Smooth muscle cell (in vitro differentiated cells): Measurements from ENCODE around the gene TSPAN6. TPM values are rescaled to one million over a fixed set of nuclear protein-coding genes. Genes with fewer than 3 reads are reported as not detected.

Source experiments
- DNase-seq: peaks from one replicate; lab custom pipeline; 2025; ENCODE audit not compliant: unreplicated experiment; lab: John Stamatoyannopoulos, UW
- H2AFZ ChIP-seq: fragments of 200-600 bp; sonication (generic); 2 replicates; pipeline ENCODE4 v1.6.0; 2016; ENCODE audit warnings: antibody characterized with exemption, low read depth, mild to moderate bottlenecking
- H3F3A ChIP-seq: fragments of 200-600 bp; sonication (generic); 2 replicates; pipeline ENCODE4 v1.6.0; 2017; ENCODE audit warnings: antibody characterized with exemption, low read depth
- H3K27ac ChIP-seq: fragments of 200-600 bp; sonication (generic); 2 replicates; pipeline ENCODE4 v1.5.1; 2016; ENCODE audit warnings: low read depth, mild to moderate bottlenecking
- H3K27me3 ChIP-seq: fragments of 200-600 bp; sonication (generic); 2 replicates; pipeline ENCODE4 v1.6.1; 2016; ENCODE audit warnings: low read depth, mild to moderate bottlenecking
- H3K36me3 ChIP-seq: fragments of 200-600 bp; sonication (generic); 2 replicates; pipeline ENCODE4 v1.5.1; 2016; ENCODE audit warnings: low read depth
- H3K4me1 ChIP-seq: fragments of 200-600 bp; sonication (generic); 2 replicates; pipeline ENCODE4 v1.5.1; 2016; ENCODE audit warnings: low read depth
- H3K4me2 ChIP-seq: fragments of 200-600 bp; sonication (generic); 2 replicates; pipeline ENCODE4 v1.6.0; 2016; ENCODE audit warnings: mild to moderate bottlenecking
- H3K4me3 ChIP-seq: fragments of 200-600 bp; sonication (generic); 2 replicates; pipeline ENCODE4 v1.5.1; 2016; ENCODE audit warnings: mild to moderate bottlenecking
- H3K79me2 ChIP-seq: fragments of 200-600 bp; sonication (generic); 2 replicates; pipeline ENCODE4 v1.6.0; 2016; ENCODE audit warnings: low read depth, mild to moderate bottlenecking
- H3K9ac ChIP-seq: fragments of 200-600 bp; sonication (generic); 2 replicates; pipeline ENCODE4 v1.6.0; 2016; ENCODE audit warnings: low read depth
- H3K9me3 ChIP-seq: fragments of 200-600 bp; sonication (generic); replicated peaks from 2 replicates; pipeline ENCODE4 v1.5.1; 2016; ENCODE audit warnings: low read depth
- H4K20me1 ChIP-seq: fragments of 200-600 bp; sonication (generic); 2 replicates; pipeline ENCODE4 v1.6.0; 2016; ENCODE audit warnings: low read depth
- WGBS: methylation state at CpG from one replicate; pipeline ENCODE4 v1.1.7; 2016; ENCODE audit warnings: low lambda C conversion rate; 5-methylcytosine and 5-hydroxymethylcytosine counted together
- polyA plus RNA-seq: library from polyadenylated mRNA; unstranded; fragments of >200 nt; fragmentation: Nextera tagmentation; extraction: Ambion mirVana; gene quantifications from 2 replicates; pipeline ENCODE4 v1.2.1, GENCODE V29; 2016
- total RNA-seq: library from RNA; depleted of rRNA; stranded (reverse); fragments of >200 nt; gene quantifications from 2 replicates; pipeline ENCODE4 v1.2.3, GENCODE V29; 2014
- TF ChIP-seq, protein P1 (sequence below): fragments of 200-600 bp; sonication (generic); IDR thresholded peaks from 2 replicates; pipeline ENCODE4 v1.5.1; 2017; ENCODE audit warnings: borderline replicate concordance, mild to moderate bottlenecking, antibody characterized with exemption; ENCODE audit not compliant: insufficient read depth, poor library complexity, severe bottlenecking

Gene TSPAN6
- total and polyA plus RNA-seq, 2 experiments from 2014 or later = 78.6 to 86.4 TPM

DNA sequence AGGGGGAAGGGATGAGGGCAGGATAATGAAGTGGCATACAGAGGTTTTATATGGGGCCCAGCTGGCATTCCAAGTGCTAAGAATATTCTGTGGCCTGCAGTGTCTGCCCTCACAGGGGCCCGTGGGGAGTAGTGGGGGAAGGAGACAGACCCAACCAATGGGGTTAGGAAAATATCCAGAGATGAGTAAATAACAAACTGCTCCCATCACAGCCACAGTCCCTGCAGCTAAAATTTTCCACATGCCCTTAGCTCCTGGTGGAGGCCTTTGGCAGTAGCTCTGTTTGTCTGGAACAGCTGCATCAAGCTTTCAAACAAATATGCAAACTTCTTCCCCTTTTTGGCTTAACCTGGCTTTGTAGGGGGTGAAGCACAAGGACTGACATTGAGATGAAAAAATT, 10.5 kb upstream of the TSPAN6 start:
- H3K4me2 ChIP-seq = peak overlapping the region; percentile 80
- H3K79me2 ChIP-seq = peaks cover 16% of the 10 kb centered on the region
- H3K27ac ChIP-seq = peak overlapping the region; percentile 94
- no peaks in the 10 kb centered on the region for H4K20me1 ChIP-seq
- H3K9ac ChIP-seq = peak overlapping the region; percentile 82
- WGBS = 9% methylated on average over 1 of the region's 1 CpG
- H3K27me3 ChIP-seq = no peaks in the 10 kb centered on the region
- H3F3A ChIP-seq = no peaks in the 10 kb centered on the region
- H3K4me3 ChIP-seq = no peak overlapping the region
- TF ChIP-seq, protein P1, sequence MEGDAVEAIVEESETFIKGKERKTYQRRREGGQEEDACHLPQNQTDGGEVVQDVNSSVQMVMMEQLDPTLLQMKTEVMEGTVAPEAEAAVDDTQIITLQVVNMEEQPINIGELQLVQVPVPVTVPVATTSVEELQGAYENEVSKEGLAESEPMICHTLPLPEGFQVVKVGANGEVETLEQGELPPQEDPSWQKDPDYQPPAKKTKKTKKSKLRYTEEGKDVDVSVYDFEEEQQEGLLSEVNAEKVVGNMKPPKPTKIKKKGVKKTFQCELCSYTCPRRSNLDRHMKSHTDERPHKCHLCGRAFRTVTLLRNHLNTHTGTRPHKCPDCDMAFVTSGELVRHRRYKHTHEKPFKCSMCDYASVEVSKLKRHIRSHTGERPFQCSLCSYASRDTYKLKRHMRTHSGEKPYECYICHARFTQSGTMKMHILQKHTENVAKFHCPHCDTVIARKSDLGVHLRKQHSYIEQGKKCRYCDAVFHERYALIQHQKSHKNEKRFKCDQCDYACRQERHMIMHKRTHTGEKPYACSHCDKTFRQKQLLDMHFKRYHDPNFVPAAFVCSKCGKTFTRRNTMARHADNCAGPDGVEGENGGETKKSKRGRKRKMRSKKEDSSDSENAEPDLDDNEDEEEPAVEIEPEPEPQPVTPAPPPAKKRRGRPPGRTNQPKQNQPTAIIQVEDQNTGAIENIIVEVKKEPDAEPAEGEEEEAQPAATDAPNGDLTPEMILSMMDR = no peak
- no peaks in the 10 kb centered on the region for H3K36me3 ChIP-seq
- no peak overlapping the region for H2AFZ ChIP-seq
- peak; percentile 4 for DNase-seq
- no peaks in the 10 kb centered on the region for H3K9me3 ChIP-seq
- peaks cover 11% of the 10 kb centered on the region for H3K4me1 ChIP-seq

DNA sequence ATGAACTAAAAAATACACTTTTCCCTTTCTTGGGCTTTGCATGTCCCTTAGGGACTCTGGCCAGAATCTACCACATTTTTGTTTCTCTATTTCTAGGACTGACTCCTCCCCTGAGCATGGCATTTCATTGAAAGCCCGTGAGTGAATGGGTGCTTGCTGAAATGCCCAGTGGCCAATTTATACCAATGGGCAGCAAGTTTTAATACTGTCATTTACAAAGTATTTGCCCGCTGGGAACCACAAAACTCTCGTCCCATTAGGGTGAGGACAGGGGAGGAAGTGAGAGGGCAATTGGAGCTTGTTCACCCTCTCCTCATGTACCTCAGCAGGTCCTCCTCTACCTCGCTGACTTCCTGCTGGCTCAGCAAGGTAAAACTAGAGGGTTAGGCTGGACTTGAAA, 8.5 kb upstream of the TSPAN6 start:
- Histone ChIP-seq H3K4me1 (peaks cover 10% of the 10 kb centered on the region), H3K9me3 (no peaks in the 10 kb centered on the region), H4K20me1 (no peaks in the 10 kb centered on the region), H3K4me2 (peak overlapping the region; percentile 80), H3K79me2 (peaks cover 16% of the 10 kb centered on the region), H2AFZ (no peak overlapping the region), H3K36me3 (no peaks in the 10 kb centered on the region), H3K27me3 (no peaks in the 10 kb centered on the region), H3K9ac (peak overlapping the region; percentile 85), H3F3A (no peaks in the 10 kb centered on the region), H3K27ac (peak overlapping the region; percentile 94), H3K4me3 (peak overlapping the region; percentile 51)
- WGBS = 52% methylated on average over 4 of the region's 4 CpGs
- DNase-seq = no peak
- TF ChIP-seq, protein P1 = no peak

DNA sequence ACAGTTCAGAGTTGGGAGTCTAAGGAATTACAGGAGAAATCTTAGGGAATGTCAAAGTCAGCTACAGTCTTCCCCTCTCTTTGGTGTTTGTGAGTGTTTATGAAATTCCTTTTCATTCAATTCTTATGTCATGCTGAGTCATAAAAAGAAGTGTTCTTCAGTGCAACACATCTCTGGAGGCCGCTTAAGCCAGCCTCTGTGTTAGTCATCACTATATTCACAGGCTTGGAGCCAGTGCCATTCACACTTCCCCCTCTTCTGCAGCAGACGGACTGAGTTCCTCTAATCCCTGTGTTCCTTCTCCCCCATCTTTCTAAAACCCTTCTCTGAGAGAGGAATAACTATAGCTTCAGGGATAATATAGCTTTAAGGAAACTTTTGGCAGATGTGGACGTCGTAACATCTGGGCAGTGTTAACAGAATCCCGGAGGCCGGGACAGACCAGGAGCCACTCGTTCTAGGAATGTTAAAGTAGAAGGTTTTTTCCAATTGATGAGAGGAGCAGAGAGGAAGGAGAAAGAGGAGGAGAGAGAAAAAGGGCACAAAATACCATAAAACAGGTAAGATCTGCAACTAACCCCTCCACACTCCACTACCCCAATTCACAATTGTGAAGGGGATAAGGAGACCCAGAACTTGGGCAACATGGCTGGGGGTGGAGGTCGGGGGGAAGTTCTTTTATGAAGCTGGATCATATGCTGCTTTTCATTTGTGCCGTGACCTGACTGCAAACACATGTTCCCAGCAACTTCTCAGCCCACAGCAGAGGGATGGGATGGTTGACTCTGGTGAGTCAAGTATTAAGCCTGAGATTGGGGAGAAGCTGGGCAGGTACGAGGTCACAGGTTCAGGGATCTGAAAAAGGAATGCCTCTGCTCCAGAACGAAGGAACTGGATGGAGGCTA, 7.6 kb upstream of the TSPAN6 start, which contains the start of gene SRPX2:
SRPX2 (plus strand) TSS at position 244 of the 905 bp plus-strand sequence. CDS start 2,124 bp downstream, outside the sequence.
- peak; percentile 0 for DNase-seq
- TF ChIP-seq, protein P1 = no peak
- Histone ChIP-seq H3K4me2 (peak within 1 kb of the TSS; percentile 80), H2AFZ (no peak within 1 kb of the TSS), H3K27me3 (no peaks in the 10 kb centered on the region), H3K36me3 (no peaks in the 10 kb centered on the region), H3K4me1 (peaks cover under 1% of the 10 kb centered on the region), H3K4me3 (peak within 1 kb of the TSS; percentile 51), H3K79me2 (peaks cover 16% of the 10 kb centered on the region), H3K9me3 (no peaks in the 10 kb centered on the region), H3K9ac (peak within 1 kb of the TSS; percentile 85), H3F3A (no peaks in the 10 kb centered on the region), H4K20me1 (no peaks in the 10 kb centered on the region), H3K27ac (peak within 1 kb of the TSS; percentile 94)
- 34% methylated on average over 11 of the region's 11 CpGs for WGBS
